DND-41 (cell line): Measurements from ENCODE around the gene ITGB1.

ENCODE experiments used
- CTCF ChIP-seq: IDR thresholded peaks from 2 replicates; pipeline ENCODE4 v1.5.1; 2012; ENCODE audit warnings: borderline replicate concordance, low read length, moderate library complexity, mild to moderate bottlenecking; ENCODE audit not compliant: poor library complexity, severe bottlenecking; ENCODE audit errors: extremely low read depth
- EZH2 ChIP-seq: IDR thresholded peaks from 3 replicates; pipeline ENCODE4 v1.6.1; 2012; ENCODE audit warnings: borderline replicate concordance, low read depth, mild to moderate bottlenecking, moderate library complexity, low read length, inconsistent platforms; ENCODE audit not compliant: severe bottlenecking

- TF ChIP-seq CTCF (no peak), EZH2 (no peak)
Observed at GRCh38 chr10:32939296-32940111, 18.5 kb downstream of the ITGB1 start.
